Effector CD8-positive, alpha-beta T cell (primary cell): ENCODE results near the gene OR2AJ1.

ENCODE experiments used
- DNase-seq: peaks from one replicate; lab custom pipeline; 2025; lab: John Stamatoyannopoulos, UW

The OR2AJ1 gene

GRCh38 chr1:247961791-247962190 is 37.1 kb downstream of the OR2AJ1 start:
- no peak for DNase-seq

- no peak for DNase-seq
These were observed 38.4 kb downstream of the OR2AJ1 start for GRCh38 chr1:247962911-247963588.

GRCh38 chr1:247964933-247965332 is 40.2 kb downstream of the OR2AJ1 start, which contains the start of gene OR2AK2:
OR2AK2 (plus strand) TSS chr1:247965233; CDS start chr1:247965377, 144 bp downstream.
- no peak for DNase-seq

- DNase-seq, result no peak
These were observed 42.0 kb downstream of the OR2AJ1 start for GRCh38 chr1:247966532-247967204.
